ENCODE results near the gene CFAP61.

CFAP61 gene

DNA sequence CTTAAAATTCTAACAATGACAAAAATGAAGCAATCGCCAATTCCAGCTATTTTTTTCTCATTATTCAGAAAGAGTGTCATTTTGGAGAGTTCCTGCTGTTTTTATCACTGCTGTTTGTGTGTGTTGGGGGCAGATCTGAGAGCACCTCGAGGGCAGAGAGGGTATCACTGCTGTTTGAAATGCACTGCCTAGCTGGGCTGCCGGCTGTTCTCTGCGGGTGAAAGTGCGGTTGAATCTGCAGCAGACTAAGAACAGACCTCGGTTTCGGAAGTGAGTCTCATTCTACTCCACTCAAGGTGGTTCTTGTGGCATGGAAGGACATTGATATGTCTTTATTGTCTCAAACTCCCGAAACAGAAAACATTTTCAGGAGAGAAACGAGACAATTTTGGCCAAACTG lies 333.9 kb downstream of the CFAP61 start:
- no peak overlapping the region for H3K4me3 ChIP-seq (ENCODE audit: low read depth, low read length)
- in situ Hi-C loops (cut with HindIII; ENCODE audit: low sequenced_read_pairs), result no loop called here
- TF ChIP-seq, protein P1, sequence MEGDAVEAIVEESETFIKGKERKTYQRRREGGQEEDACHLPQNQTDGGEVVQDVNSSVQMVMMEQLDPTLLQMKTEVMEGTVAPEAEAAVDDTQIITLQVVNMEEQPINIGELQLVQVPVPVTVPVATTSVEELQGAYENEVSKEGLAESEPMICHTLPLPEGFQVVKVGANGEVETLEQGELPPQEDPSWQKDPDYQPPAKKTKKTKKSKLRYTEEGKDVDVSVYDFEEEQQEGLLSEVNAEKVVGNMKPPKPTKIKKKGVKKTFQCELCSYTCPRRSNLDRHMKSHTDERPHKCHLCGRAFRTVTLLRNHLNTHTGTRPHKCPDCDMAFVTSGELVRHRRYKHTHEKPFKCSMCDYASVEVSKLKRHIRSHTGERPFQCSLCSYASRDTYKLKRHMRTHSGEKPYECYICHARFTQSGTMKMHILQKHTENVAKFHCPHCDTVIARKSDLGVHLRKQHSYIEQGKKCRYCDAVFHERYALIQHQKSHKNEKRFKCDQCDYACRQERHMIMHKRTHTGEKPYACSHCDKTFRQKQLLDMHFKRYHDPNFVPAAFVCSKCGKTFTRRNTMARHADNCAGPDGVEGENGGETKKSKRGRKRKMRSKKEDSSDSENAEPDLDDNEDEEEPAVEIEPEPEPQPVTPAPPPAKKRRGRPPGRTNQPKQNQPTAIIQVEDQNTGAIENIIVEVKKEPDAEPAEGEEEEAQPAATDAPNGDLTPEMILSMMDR (IDR thresholded peaks at IDR 0.05; ENCODE audit: low read depth, low read length), result no peak
- no peak for DNase-seq (ENCODE audit: low read depth, low spot score)

DNA sequence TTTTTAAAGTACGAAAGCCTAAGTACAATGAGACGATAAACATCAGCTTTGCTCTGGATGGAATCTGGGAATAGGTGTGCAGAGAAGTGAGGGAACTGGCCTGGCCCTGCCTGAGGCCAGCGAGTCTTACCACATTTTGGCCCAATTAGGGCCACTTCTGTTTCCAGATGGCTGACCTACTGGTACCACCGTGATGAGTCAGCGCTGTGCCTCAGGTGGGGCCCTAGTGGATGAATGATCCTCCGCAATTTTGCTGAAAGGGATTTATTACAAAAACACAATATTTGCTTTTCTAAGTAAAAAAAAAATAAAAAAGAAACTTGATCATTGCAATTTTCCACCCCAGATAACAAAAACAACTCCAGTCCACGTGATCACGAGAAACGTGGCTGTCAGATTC lies 338.1 kb downstream of the CFAP61 start:
- in situ Hi-C loops (cut with HindIII; ENCODE audit: low sequenced_read_pairs), result no loop called here
- H3K4me3 ChIP-seq (ENCODE audit: low read depth, low read length), result no peak overlapping the region
- DNase-seq (ENCODE audit: low read depth, low spot score), result no peak
- TF ChIP-seq, protein P1 (IDR thresholded peaks at IDR 0.05; ENCODE audit: low read depth, low read length), result no peak

DNA sequence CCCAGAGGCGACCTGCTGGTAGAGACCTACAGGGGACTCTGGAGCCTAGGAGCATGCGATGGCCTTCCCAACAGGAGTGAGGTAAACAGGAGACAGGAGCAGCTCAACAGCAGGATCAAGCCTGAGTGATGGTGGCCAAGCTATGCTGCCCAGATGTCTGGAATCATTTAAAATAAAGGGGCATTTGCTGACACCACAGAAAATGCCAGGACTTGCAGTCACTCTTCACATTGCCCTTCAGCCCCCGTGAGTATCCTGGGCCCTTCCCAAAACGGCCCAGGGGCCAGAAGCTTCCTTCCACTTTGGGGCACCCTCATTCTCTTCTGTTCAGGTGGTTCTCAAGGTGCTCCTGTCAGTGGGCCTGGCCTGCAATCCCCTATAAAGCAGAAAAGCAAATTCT lies 338.8 kb downstream of the CFAP61 start:
- DNase-seq (ENCODE audit: low read depth, low spot score), result no peak
- TF ChIP-seq, protein P1 (IDR thresholded peaks at IDR 0.05; ENCODE audit: low read depth, low read length), result no peak
- in situ Hi-C loops (cut with HindIII; ENCODE audit: low sequenced_read_pairs), result no loop called here

DNA sequence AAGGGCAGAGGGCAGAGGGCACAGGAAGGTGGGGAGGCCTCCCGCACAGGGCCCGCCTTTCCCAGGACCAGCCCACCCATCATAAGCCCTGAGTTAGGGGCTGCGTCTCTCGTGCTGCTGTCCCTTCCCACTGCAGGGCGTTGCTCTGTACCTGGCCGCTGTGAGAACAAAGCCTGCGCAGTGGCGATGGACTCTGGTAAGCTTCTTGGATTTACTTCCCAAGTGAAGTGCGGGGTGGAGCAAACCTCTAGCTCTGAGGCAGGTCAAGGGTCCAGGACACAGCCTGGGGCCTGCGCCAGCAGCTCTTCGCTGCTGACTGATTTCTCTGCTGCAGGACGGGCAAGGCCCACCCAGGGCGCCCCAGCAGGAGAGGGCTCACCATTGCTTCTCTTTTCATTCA lies 339.4 kb downstream of the CFAP61 start:
- in situ Hi-C loops (cut with HindIII; ENCODE audit: low sequenced_read_pairs), result no loop called here
- TF ChIP-seq, protein P1 (IDR thresholded peaks at IDR 0.05; ENCODE audit: low read depth, low read length), result no peak
- no peak overlapping the region for H3K4me3 ChIP-seq (ENCODE audit: low read depth, low read length)
- no peak for DNase-seq (ENCODE audit: low read depth, low spot score)

More for the DNA sequence above, 338.8 kb downstream of the CFAP61 start:
- no peak overlapping the region for H3K4me3 ChIP-seq (ENCODE audit: low read depth, low read length)

DNA sequence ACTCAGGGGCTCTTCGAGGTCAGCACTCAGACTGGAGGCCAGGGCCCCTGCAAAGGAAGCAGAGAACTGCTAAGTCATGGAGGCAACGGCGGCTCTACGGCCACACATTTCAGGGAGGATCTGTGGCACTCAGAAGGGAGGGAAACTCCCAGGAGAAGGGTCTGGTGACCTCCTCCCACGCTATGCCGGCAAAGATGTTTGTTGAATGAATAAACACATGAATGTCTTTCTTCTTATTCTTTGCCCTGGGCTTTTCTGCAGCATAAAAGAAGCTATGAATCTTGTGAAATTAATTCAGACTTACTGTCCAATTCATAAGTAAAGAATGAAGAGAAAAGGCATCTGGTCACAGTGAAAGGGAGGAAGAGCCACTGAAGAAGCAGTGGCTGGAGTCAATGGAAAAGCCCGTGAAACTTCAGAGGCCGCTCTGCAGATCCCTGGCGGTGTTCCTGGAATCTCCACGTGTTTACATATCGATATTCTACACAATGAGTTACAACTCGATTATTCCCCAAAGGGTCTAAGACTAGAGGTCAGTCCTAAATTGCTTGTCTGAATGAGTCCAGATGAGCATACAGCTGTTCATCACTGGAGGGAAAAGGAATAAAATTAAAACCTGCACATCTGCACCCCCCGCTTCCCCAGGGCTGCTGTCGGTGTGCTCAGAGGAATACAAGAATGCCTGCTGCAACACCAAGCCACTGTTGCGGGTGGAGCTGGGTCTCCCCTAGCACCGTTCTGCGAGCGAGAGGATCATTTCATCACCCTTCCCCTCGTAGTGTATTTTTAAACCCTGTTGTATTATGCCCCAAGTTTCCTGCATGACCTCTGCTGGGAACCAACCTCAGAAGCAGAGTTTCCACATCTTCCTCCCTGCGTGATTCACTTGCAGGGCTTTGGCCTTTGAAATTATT lies 341.1 kb downstream of the CFAP61 start:
- TF ChIP-seq, protein P1 (IDR thresholded peaks at IDR 0.05; ENCODE audit: low read depth, low read length), result no peak
- no peak for DNase-seq (ENCODE audit: low read depth, low spot score)
- in situ Hi-C loops (cut with HindIII; ENCODE audit: low sequenced_read_pairs), result no loop called here
- no peak overlapping the region for H3K4me3 ChIP-seq (ENCODE audit: low read depth, low read length)

GRCh38 chr20:20395087-20395486 lies 342.8 kb downstream of the CFAP61 start:
- no peak overlapping the region for H3K4me3 ChIP-seq (ENCODE audit: low read depth, low read length)
- in situ Hi-C loops (cut with HindIII; ENCODE audit: low sequenced_read_pairs), result no loop called here
- DNase-seq (ENCODE audit: low read depth, low spot score), result no peak
- TF ChIP-seq, protein P1 (IDR thresholded peaks at IDR 0.05; ENCODE audit: low read depth, low read length), result no peak

All from astrocyte of the spinal cord (primary cell).